Retinal pigment epithelial cell (primary cell): ENCODE measurements around the gene SLC9A4.

Experiments
- DNase-seq: peaks from one replicate; pipeline ENCODE4 v3.0.0-alpha.2; 2010; ENCODE audit warnings: low read depth
- H3K4me3 ChIP-seq: 2 replicates; pipeline ENCODE4 v1.5.1; 2011; ENCODE audit warnings: mild to moderate bottlenecking, low read length, control low read depth, moderate library complexity
- CTCF ChIP-seq: conservative IDR thresholded peaks from 2 replicates; pipeline ENCODE4 v1.5.1; 2011; ENCODE audit warnings: low read depth, low read length, control low read depth, inconsistent platforms

SLC9A4 gene

GRCh38 chr2:102518170-102518569 is 45.1 kb downstream of the SLC9A4 start:
- H3K4me3 ChIP-seq: no peak overlapping the region
- DNase-seq: no peak
- TF ChIP-seq CTCF: no peak

DNA sequence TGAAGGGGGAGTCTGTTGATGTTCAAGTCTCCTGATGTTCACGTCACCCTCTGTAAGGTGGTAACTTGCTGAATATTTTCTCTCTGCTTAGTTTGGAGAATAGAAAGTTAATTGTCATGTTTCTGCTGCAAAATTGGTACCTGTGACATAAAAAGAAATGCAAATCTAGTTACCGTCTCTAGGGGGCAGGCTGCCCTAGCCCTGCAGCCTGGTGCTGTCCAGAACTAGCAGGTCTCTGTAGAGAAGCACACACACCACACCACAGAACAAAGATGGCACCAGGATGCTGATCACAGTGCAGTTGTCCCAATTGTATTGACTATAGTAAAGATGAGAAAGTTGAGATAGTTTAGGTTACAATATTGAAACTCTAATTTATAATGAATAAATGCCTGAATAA is 47.0 kb downstream of the SLC9A4 start:
- H3K4me3 ChIP-seq: no peak overlapping the region
- no peak for DNase-seq
- peak; percentile 58 for TF ChIP-seq CTCF

- no peak for TF ChIP-seq CTCF
- H3K4me3 ChIP-seq: no peak overlapping the region
- DNase-seq: peak; percentile 29
Observed at GRCh38 chr2:102520801-102521200, 47.8 kb downstream of the SLC9A4 start.

GRCh38 chr2:102522162-102522561 is 49.1 kb downstream of the SLC9A4 start:
- DNase-seq: no peak
- TF ChIP-seq CTCF: no peak
- no peak overlapping the region for H3K4me3 ChIP-seq

- no peak for DNase-seq
- TF ChIP-seq CTCF: no peak
- H3K4me3 ChIP-seq: no peak overlapping the region
Observed at GRCh38 chr2:102522890-102523289, 49.9 kb downstream of the SLC9A4 start.

GRCh38 chr2:102523651-102524050 is 50.6 kb downstream of the SLC9A4 start:
- no peak for DNase-seq
- TF ChIP-seq CTCF: no peak
- H3K4me3 ChIP-seq: no peak overlapping the region

DNA sequence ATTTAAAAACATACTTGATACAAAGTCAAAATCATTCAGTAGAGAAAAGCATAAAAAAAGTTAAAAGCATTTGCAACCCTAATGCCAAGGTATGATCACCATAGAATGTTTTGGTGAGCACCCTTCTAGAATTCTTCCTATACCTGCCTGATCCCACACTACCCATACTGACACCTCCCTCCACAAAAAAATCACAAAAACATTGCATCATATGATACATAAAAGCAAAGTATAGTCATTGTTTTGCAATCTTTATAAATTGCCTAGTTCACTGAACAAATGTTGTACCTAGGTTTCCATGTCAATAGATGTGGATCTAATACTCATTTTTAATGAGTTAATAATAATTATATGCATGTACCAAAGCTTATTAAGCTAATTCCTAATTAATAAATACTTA is 54.1 kb downstream of the SLC9A4 start:
- no peak for DNase-seq
- TF ChIP-seq CTCF: no peak
- H3K4me3 ChIP-seq: no peak overlapping the region
